HG02970 (cell line): Measurements from ENCODE around the gene HIBCH.

ENCODE experiments used
- ATAC-seq: cut with Tn5 transposase; IDR thresholded peaks from one replicate; pipeline ENCODE4 v1.9.1; 2021; ENCODE audit warnings: mild to moderate bottlenecking, moderate library complexity, moderate number of reproducible peaks; ENCODE audit not compliant: unreplicated experiment, low FRiP score

Gene HIBCH

DNA sequence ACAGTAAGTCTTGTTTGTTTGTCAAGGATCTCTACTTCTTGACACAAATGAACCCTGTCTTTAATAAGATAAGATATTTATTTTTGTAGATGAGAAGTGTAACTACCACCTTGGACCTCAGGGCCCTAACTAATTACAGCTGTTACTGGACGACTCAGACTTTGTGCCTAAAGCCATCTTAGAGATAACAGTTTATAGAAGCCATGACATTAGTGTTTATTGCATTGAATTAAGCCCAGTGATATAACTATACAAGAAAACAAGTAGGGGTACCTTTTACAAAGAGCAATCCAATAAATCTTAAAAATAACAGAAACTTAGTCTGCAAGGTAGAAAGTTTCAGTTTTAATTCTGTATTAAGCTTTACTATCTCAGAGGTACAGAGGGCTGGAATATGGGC, 119.0 kb downstream of the HIBCH start:
- no peak for ATAC-seq

- ATAC-seq, result no peak
Measured at GRCh38 chr2:190199530-190199929, 120.1 kb downstream of the HIBCH start.

DNA sequence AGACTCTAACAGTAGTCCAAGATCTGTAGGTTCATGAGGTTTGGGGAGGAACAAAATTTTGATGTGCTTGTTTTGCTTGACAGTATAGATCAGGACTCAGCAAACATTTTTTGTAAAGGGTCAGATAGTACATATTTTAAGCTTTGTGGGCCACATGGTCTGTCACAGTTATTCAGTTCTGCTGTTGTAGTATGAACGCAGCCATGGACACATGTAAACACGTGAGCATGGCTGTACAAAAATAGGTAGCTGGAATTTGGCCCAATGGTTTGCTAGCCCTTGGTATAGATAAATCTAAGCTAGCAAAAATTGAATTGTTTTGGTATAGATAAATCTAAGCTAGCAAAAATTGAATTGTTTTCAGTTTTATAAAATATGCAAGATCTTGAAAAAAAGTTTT, 120.5 kb downstream of the HIBCH start:
- no peak for ATAC-seq

GRCh38 chr2:190197143-190197720, 122.4 kb downstream of the HIBCH start:
- no peak for ATAC-seq

DNA sequence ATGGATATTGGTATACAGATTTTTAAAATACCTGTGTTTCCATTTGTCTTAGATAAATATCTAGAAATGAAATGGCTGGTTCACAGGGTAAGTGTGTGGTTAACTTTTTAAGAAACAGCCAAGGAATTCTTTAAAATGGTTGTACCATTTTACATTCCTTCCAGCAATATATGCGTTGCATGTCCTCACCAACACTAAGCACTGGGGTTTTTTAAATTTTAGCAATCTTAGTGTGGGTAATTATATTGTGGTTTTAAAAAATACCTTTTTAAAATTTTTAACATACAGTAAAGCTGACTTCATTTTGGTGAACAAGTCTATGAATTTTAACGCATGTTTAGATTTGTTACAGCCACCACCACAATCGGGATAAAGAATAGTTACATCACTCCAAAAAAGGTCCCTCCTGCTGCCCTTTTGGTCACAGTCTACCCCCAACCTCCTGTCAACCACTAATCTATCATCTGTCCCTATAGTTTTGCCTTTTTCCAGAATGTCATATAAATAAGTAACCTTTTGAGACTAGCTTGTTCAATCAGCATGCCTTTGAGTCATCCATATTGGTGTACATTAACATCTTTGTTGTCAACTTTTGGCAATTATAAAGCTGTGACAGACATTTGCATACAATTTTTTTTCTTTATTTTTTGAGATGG, 129.0 kb downstream of the HIBCH start:
- ATAC-seq, result no peak

DNA sequence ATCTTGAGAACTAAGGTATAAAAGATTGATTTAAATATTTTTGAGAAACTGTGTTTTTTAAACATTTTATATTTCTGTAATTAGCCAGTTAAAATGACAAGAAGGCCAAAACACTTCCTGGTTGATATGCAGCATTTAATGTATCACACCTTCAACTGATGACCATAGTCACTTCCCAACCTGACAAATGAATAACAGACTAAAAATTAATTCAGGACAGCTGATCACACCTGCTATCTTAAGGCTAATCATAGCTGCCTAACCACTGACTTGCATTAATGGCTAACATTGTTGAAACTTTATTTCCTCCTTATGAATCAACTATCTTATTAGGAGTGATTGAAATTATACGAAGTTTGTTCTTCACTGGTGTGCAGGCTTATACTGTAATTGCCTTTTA, 131.3 kb downstream of the HIBCH start:
- ATAC-seq, result no peak

DNA sequence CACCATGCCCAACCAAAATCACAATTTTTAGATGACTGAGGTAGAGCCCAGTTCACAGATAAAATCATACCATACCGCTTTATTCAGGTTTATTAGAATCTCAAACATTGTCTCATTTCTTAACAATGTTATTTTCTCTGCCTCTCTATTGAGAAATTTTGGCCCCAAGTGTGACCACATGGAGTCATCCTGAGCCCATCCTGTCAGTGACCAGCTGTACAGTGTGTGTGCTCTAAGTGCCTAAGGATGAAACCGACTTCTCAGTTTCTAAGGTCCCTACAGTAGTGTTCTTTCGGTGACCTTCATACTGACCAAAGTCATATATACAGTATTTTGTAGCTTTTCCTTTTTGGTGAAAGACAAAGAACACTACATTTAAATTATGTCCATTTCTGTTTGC, 133.4 kb downstream of the HIBCH start:
- no peak for ATAC-seq

DNA sequence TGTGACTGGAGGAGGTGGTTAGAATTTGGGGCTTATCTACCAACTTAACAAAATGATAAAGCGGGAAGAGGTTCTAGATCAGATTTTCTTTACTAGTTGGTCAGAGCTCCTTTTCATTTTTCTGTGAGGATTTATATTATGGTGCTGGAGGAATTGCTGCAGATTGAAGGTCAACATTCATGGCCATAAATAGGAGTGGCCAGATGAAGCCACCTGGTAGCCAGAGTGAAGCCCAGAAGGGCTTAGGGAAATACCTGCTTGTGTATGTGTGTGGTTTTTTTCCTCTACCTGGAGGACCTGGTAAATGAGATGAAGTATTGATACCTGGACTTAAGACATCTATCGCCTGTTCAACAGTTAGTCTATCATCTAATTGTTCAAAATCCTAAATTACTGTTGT, 134.2 kb downstream of the HIBCH start:
- no peak for ATAC-seq

DNA sequence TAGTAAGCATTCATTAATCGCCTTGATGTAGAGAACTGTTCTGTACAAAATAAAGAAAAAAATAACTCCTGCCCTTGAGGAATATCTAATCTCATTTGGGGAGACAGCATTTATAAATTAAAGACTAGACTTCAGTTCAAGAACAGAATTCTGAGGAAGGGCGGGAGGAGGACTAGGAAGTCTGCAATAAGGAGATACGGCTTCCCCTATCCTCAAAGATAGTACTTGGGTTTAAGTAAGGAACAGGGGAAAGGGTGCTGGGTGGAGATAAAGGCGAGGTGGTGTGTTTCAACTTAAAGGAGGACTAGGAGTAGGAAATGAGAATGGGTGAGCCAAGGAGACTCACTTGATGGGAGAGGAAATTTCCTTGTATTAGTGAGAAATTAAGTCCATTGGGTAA, 135.2 kb downstream of the HIBCH start:
- ATAC-seq, result no peak

DNA sequence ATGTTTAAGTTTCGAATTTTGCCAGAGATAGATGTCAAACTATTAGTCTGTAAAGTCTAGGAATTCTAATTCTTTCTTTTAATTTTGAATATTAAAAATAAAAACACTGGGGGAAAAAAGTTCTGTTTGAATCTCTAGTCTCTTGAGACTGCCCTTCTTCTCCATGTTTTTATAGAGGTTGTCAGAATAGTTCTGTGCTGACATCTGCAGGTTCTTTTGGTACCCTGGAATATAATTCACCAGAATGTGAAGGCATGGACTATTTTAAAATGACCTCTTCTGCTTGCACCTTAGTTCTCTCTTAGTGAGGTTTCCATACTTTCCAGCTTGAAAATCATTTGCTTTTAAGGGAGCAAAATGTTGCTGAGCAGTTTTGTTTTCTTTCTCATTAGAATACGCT, 136.1 kb downstream of the HIBCH start:
- ATAC-seq, result no peak

DNA sequence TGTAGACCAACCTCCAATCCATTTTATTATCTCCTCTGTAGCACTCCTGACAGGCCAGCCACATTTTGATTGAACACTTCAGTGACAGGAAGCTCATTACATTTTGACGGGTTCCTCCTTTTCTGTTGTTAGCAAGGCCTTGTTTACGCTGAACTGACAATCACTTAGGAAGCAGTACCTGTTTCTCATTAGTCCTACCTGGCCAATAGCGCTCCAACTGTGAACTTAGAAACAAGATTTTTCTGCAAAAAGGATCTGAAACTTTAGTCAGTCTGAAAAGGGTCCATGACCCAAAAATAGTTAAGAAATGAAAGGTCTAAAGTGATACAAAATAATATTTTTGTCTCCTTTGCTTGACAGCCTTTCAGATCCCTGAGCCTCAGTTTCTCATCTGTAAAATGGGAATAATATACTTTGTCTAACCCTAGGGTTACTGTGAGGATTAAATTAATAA, 137.5 kb downstream of the HIBCH start:
- no peak for ATAC-seq

GRCh38 chr2:190181123-190181669, 138.4 kb downstream of the HIBCH start:
- no peak for ATAC-seq

GRCh38 chr2:190180313-190181122, 139.1 kb downstream of the HIBCH start:
- peak; percentile 77 for ATAC-seq

GRCh38 chr2:190179754-190180312, 139.8 kb downstream of the HIBCH start:
- ATAC-seq, result no peak

GRCh38 chr2:190178066-190178722, 141.4 kb downstream of the HIBCH start:
- no peak for ATAC-seq

GRCh38 chr2:190177249-190178040, 142.2 kb downstream of the HIBCH start:
- no peak for ATAC-seq

- no peak for ATAC-seq
Measured at GRCh38 chr2:190173392-190173791, 146.2 kb downstream of the HIBCH start.

GRCh38 chr2:190170673-190171072, 149.0 kb downstream of the HIBCH start:
- no peak for ATAC-seq

GRCh38 chr2:190169221-190170072, 150.2 kb downstream of the HIBCH start:
- no peak for ATAC-seq
